H1 (cell line): ENCODE data around the gene MAPK1. TPM values are rescaled to one million over a fixed set of nuclear protein-coding genes. Genes with fewer than 3 reads are reported as not detected.

Experiments used
- ATF2 ChIP-seq: IDR thresholded peaks from 2 replicates; pipeline ENCODE4 v1.6.1; 2012; ENCODE audit warnings: low read length, inconsistent platforms
- ATF3 ChIP-seq: IDR thresholded peaks from 2 replicates; pipeline ENCODE4 v1.6.1; 2011; ENCODE audit warnings: low read depth, mild to moderate bottlenecking, low read length; ENCODE audit not compliant: insufficient read depth
- EGR1 ChIP-seq: IDR thresholded peaks from 2 replicates; pipeline ENCODE4 v1.6.1; 2011; ENCODE audit warnings: low read depth, low read length, borderline replicate concordance
- EP300 ChIP-seq, 2 experiments: IDR thresholded peaks; 1 replicate in 1 of 2; 2 replicates in 1 of 2; pipeline ENCODE4 v1.6.1; 2011 to 2012; ENCODE audit warnings: low read depth in 2 of 2, low read length in 2 of 2, mild to moderate bottlenecking in 2 of 2, borderline replicate concordance in 1 of 2, inconsistent platforms in 1 of 2, moderate library complexity in 1 of 2
- HDAC2 ChIP-seq, 2 experiments: fragments of 300-600 bp in 1 of 2; sonication (generic) in 1 of 2; IDR thresholded peaks; 2 replicates each; pipeline ENCODE4 v1.6.1; 2011 to 2012; ENCODE audit warnings: low read depth in 2 of 2, low read length in 2 of 2, mild to moderate bottlenecking in 2 of 2, moderate library complexity in 2 of 2, borderline replicate concordance in 1 of 2, inconsistent platforms in 1 of 2
- KDM4A ChIP-seq: IDR thresholded peaks from one replicate; pipeline ENCODE4 v1.7.1; 2012; ENCODE audit warnings: low read depth, mild to moderate bottlenecking, moderate library complexity, low read length, inconsistent platforms; ENCODE audit not compliant: severe bottlenecking
- NRF1 ChIP-seq: IDR thresholded peaks from 2 replicates; pipeline ENCODE4 v1.6.1; 2011; ENCODE audit warnings: mild to moderate bottlenecking, low read depth, low read length, improper control_type of control experiment
- POLR2A ChIP-seq, 2 experiments: IDR thresholded peaks; 1 replicate in 1 of 2; 2 replicates in 1 of 2; pipeline ENCODE4 v1.6.1; 2011; ENCODE audit warnings: low read depth in 2 of 2, low read length in 2 of 2, mild to moderate bottlenecking in 2 of 2; ENCODE audit errors: control extremely low read depth in 1 of 2
- POLR2AphosphoS5 ChIP-seq: IDR thresholded peaks from 2 replicates; pipeline ENCODE4 v1.6.1; 2011; ENCODE audit warnings: low read depth, low read length
- RNF2 ChIP-seq: fragments of 200-900, 300-1000 bp; sonication (generic); IDR thresholded peaks from 2 replicates; pipeline ENCODE4 v1.7.1; 2016; ENCODE audit warnings: borderline replicate concordance, low read depth, mild to moderate bottlenecking, antibody characterized with exemption, low read length; ENCODE audit not compliant: poor library complexity, severe bottlenecking; ENCODE audit errors: missing control alignments
- SAP30 ChIP-seq: fragments of 300-600 bp; sonication (generic); IDR thresholded peaks from 2 replicates; pipeline ENCODE4 v1.7.1; 2012; ENCODE audit warnings: low read length, moderate library complexity, mild to moderate bottlenecking, inconsistent platforms; ENCODE audit not compliant: insufficient read depth, insufficient replicate concordance
- SIN3A ChIP-seq, 2 experiments: IDR thresholded peaks in 1 of 2; conservative IDR thresholded peaks in 1 of 2; 2 replicates each; pipeline ENCODE4 v1.6.1; 2011 to 2012; ENCODE audit warnings: low read length in 2 of 2, improper control_type of control experiment in 1 of 2, low read depth in 1 of 2, mild to moderate bottlenecking in 1 of 2
- SIX5 ChIP-seq: IDR thresholded peaks from 2 replicates; pipeline ENCODE4 v1.6.1; 2011; ENCODE audit warnings: mild to moderate bottlenecking, low read depth, low read length
- TAF7 ChIP-seq: optimal IDR thresholded peaks from 2 replicates; pipeline ENCODE3; 2011; ENCODE audit warnings: low read depth, mild to moderate bottlenecking, inconsistent platforms, low read length, moderate library complexity, borderline replicate concordance
- USF2 ChIP-seq: IDR thresholded peaks from 2 replicates; pipeline ENCODE4 v1.6.1; 2011; ENCODE audit warnings: low read length, improper control_type of control experiment
- polyA plus RNA-seq, 7 experiments: library from polyadenylated mRNA; depleted of rRNA in 3 of 7; stranded (reverse) in 5 of 7; unstranded in 2 of 7; fragments of >200 nt in 5 of 7; fragments of 200-250 nt in 2 of 7; gene quantifications; 1 replicate in 5 of 7; 2 replicates in 1 of 7; 4 replicates in 1 of 7; pipeline versions ENCODE4 v1.2.1 to v1.2.3, GENCODE V29; 2011 to 2013; ENCODE audit warnings: missing spikeins in 2 of 7, mixed read lengths in 2 of 7
- total RNA-seq: library from RNA; stranded (reverse); fragmentation: NEBNext Ultra II Directional; extraction: Animal tissue kit (Norgen Biotek cat#: 25700); gene quantifications from 2 replicates; pipeline ENCODE4 v1.2.1, GENCODE V29; 2021
- TF ChIP-seq, protein P1 (sequence below): IDR thresholded peaks from 2 replicates; pipeline ENCODE4 v1.6.1; 2012; ENCODE audit warnings: inconsistent platforms
- TF ChIP-seq, protein P2 (sequence below): IDR thresholded peaks from 2 replicates; pipeline ENCODE4 v1.6.1; 2012; ENCODE audit warnings: inconsistent platforms

MAPK1 gene
- total and polyA plus RNA-seq, 2 of the 8 experiments (the other 6 are each of a cell fraction or from before 2014, with no cell fraction given): 28.1 to 101 TPM

DNA sequence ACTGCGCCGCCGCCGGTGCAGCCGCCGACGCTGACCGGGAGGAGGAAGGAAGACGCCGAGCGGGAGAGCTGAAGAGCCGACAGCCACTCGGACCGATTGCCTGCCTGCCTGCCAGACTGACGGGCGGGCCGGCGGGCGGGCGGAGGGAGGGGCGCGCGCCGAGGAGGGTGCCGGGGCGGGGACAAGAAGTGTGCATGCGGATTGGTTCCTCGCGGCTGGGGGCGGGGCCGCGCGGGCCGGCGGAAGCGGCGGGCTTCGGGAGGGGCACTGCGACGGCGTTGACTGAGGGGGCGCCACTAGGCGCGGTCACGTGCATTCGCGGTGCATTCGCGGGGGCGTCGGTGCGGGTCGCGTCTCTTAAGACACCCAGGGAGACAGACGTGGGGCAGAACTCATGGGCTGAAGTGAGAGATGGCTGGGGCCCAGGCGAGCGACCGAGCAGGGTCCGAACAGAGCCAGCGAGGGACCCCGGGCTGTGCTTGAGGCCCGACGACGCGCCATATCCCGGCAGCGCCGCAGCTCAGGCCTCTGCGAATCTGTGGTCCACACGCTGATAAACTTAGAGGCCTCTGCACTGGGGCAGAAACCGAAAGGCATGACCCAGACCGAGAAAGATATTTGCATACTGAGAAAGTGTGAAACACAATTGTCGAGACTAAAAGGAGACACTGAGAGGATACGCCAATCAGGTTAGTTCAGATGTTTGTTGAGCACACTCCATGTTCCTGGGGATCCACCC, at the start of gene MAPK1 (continued):
- TF ChIP-seq USF2 (peak; percentile 75), KDM4A (peak; percentile 76), RNF2 (no peak), SIX5 (no peak), TAF7 (peak; percentile 48), NRF1 (no peak), SAP30 (no peak), SIN3A (conservative IDR thresholded peaks at IDR 0.05 in 1 of 2, IDR thresholded peaks at IDR 0.05 in 1 of 2; ENCODE audit: low read depth in 1 of 2, low read length in 2 of 2) (peak in 1 of 2 experiments; percentile 62; a peak in 1 of 4 replicates), ATF2 (no peak), ATF3 (peak; percentile 39; the same call in 1 of the 2 replicates), HDAC2 (IDR thresholded peaks at IDR 0.05; ENCODE audit: borderline replicate concordance in 1 of 2, low read depth in 2 of 2, low read length in 2 of 2) (no peak), EP300 (IDR thresholded peaks at IDR 0.05; ENCODE audit: borderline replicate concordance in 1 of 2, low read depth in 2 of 2, low read length in 2 of 2) (peak in 1 of 2 experiments; percentile 33; a peak in 1 of 3 replicates), POLR2A (IDR thresholded peaks at IDR 0.05; ENCODE audit: control extremely low read depth in 1 of 2, low read depth in 2 of 2, low read length in 2 of 2) (peak; percentile 91 to 93), EGR1 (peak; percentile 99), POLR2AphosphoS5 (peak; percentile 90)
- TF ChIP-seq, protein P1, sequence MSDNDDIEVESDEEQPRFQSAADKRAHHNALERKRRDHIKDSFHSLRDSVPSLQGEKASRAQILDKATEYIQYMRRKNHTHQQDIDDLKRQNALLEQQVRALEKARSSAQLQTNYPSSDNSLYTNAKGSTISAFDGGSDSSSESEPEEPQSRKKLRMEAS: peak; percentile 91
- TF ChIP-seq, protein P2, sequence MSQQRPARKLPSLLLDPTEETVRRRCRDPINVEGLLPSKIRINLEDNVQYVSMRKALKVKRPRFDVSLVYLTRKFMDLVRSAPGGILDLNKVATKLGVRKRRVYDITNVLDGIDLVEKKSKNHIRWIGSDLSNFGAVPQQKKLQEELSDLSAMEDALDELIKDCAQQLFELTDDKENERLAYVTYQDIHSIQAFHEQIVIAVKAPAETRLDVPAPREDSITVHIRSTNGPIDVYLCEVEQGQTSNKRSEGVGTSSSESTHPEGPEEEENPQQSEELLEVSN: peak; percentile 81
